Esophagus (tissue), 2 donors: ENCODE results near the gene PHC2. TPM values are rescaled to one million over a fixed set of nuclear protein-coding genes. Genes with fewer than 3 reads are reported as not detected.

Experiments
- H3K27ac ChIP-seq, 2 donors: one replicate each; pipeline ENCODE4 v1.5.1; 2013; ENCODE audit warnings: low read depth in 2 of 2, mild to moderate bottlenecking in 2 of 2, inconsistent platforms in 1 of 2, low read length in 1 of 2, moderate library complexity in 1 of 2
- H3K27me3 ChIP-seq, 2 donors: one replicate each; pipeline ENCODE4 v1.6.1; 2013; ENCODE audit warnings: low read length in 2 of 2, control low read depth in 1 of 2, mild to moderate bottlenecking in 1 of 2; ENCODE audit not compliant: insufficient read depth in 2 of 2, control insufficient read depth in 1 of 2
- H3K36me3 ChIP-seq, 2 donors: one replicate each; pipeline ENCODE4 v1.6.1; 2013; ENCODE audit warnings: low read length in 1 of 2; ENCODE audit not compliant: control insufficient read depth in 2 of 2, insufficient read depth in 2 of 2
- H3K4me1 ChIP-seq, 2 donors: one replicate each; pipeline ENCODE4 v1.6.1; 2013; ENCODE audit warnings: low read length in 1 of 2; ENCODE audit not compliant: control insufficient read depth in 2 of 2, insufficient read depth in 2 of 2
- H3K4me3 ChIP-seq, 2 donors: one replicate each; pipeline ENCODE4 v1.5.1; 2013; ENCODE audit warnings: low read length in 2 of 2, mild to moderate bottlenecking in 2 of 2, low read depth in 1 of 2, moderate library complexity in 1 of 2
- H3K9me3 ChIP-seq, 2 donors: one replicate each; pipeline ENCODE4 v1.6.1; 2013; ENCODE audit warnings: mild to moderate bottlenecking in 2 of 2, low read depth in 1 of 2, low read length in 1 of 2, moderate library complexity in 1 of 2; ENCODE audit not compliant: control insufficient read depth in 2 of 2, insufficient read depth in 1 of 2
- WGBS, 2 donors: extraction: QIAGEN DNeasy Blood & Tissue Kit; methylation state at CpG; one replicate each; pipeline ENCODE4 v1.1.7; 2013; 5-methylcytosine and 5-hydroxymethylcytosine counted together
- polyA plus RNA-seq, 2 donors: library from polyadenylated mRNA; stranded (reverse); fragments of 200-250 nt; gene quantifications; one replicate each; pipeline ENCODE4 v1.2.3, GENCODE V29; 2013
- donor health status: healthy with polysubstance abuse.
- donor health status: Bipolar disorder and iron deficiency.

The PHC2 gene
- polyA plus RNA-seq, 2 donors = 28.0 to 46.4 TPM

DNA sequence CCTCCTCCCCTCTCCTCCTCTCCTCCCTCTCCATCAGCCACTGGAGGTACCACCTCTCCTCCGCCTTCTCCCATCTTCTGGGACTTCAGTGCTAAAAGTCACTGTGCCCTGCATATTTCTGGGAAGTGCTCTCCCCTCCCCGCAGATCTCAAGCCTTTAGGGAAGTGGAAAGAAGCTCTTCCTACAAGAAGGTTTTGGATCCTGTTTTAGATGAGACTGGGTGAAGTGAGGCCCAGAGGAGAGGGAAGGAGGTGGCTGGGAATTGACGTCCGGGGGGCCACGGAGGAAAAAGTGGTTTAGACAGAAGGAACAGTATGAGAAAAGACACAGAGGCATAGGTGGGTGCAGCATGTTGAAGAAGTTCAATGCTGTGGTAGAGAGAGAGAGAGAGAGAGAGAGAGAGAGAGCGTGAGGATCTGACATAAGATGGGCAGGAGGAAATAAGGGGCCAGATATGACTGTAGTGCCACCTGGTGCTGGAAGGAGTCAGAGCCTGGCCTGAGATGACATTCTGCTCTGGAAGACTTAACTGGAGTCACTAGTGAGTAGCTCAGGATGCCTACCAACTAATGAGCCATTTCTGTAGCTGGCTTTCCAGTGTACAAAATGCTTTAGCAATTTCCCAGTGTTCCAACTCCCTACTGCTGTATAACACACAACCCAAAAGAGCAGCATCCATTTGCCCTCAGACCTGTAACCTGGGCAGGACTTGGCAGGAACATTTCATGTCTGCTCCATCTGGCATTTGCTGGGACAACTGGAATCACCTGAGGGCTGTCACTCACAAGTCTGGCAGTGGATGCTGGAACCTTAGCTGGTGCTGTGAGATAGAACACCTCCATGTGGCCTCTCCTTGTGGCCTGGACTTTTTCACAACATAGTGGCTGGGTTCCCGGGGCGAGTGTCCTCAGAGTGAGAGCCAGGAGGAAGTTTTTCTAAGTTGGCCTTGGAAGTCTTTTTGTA is 24.9 kb upstream of the PHC2 start:
- no peaks in the 10 kb centered on the region for H3K4me1 ChIP-seq
- 47 to 48% methylated on average over 8 of the region's 8 CpGs for WGBS, 2 donors
- no peak overlapping the region for H3K4me3 ChIP-seq
- no peaks in the 10 kb centered on the region for H3K27me3 ChIP-seq
- H3K27ac ChIP-seq = peak overlapping the region in 1 of 2 donors; percentile 37
- H3K9me3 ChIP-seq = no peaks in the 10 kb centered on the region
- H3K36me3 ChIP-seq = no peaks in the 10 kb centered on the region

DNA sequence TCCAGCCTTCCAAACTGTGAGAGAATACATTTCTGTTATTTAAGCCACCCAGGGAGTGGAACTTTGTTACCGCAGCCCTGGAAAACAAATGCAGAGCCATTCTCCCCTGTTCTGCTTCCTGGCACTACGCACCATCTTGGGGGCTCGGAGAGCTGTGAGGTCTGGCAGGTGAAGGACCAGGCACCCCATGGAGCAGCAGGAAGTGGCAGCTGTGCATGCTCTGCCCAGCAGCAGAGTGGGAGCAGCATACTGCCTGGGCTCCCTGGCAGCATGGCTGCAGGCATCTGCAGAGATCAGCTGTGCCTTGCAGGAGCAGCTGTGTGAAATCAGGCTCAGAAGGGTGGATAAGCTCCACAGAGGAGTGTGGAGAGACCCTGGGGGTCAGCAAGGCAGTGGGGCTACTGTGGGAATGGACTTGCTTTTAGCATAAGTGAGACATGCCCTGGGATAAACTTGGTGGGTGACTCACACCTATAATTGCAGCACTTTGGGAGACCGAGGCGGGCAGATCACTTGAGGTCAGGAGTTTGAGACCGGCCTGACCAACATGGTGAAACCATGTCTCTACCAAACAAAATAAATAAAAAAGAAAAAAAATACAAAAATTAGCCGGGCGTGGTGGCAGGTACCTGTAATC is 23.9 kb upstream of the PHC2 start:
- H3K4me1 ChIP-seq = no peaks in the 10 kb centered on the region
- H3K27me3 ChIP-seq = no peaks in the 10 kb centered on the region
- 89 to 94% methylated on average over 8 of the region's 8 CpGs for WGBS, 2 donors
- no peaks in the 10 kb centered on the region for H3K9me3 ChIP-seq
- H3K27ac ChIP-seq = no peak overlapping the region
- H3K36me3 ChIP-seq = no peaks in the 10 kb centered on the region
- H3K4me3 ChIP-seq = no peak overlapping the region

GRCh38 chr1:33446590-33446989 is 15.7 kb upstream of the PHC2 start:
- WGBS, 2 donors = 85 to 89% methylated on average over 3 of the region's 3 CpGs
- H3K27ac ChIP-seq = no peak overlapping the region
- H3K4me3 ChIP-seq = no peak overlapping the region
- H3K4me1 ChIP-seq = no peaks in the 10 kb centered on the region
- no peaks in the 10 kb centered on the region for H3K36me3 ChIP-seq
- no peaks in the 10 kb centered on the region for H3K27me3 ChIP-seq
- no peaks in the 10 kb centered on the region for H3K9me3 ChIP-seq

GRCh38 chr1:33445108-33445507 is 14.2 kb upstream of the PHC2 start:
- 81 to 83% methylated on average over 6 of the region's 6 CpGs for WGBS, 2 donors
- Histone ChIP-seq H3K27ac (no peak overlapping the region), H3K36me3 (no peaks in the 10 kb centered on the region), H3K27me3 (no peaks in the 10 kb centered on the region), H3K4me1 (no peaks in the 10 kb centered on the region), H3K4me3 (no peak overlapping the region), H3K9me3 (no peaks in the 10 kb centered on the region)

GRCh38 chr1:33443705-33444180 is 12.8 kb upstream of the PHC2 start:
- Histone ChIP-seq H3K27ac (no peak overlapping the region), H3K9me3 (no peaks in the 10 kb centered on the region), H3K27me3 (no peaks in the 10 kb centered on the region), H3K36me3 (no peaks in the 10 kb centered on the region), H3K4me1 (no peaks in the 10 kb centered on the region), H3K4me3 (no peak overlapping the region)
- whole genome bisulfite sequencing, 2 donors = 62 to 69% methylated on average over 6 of the region's 6 CpGs

- no peaks in the 10 kb centered on the region for H3K36me3 ChIP-seq
- 38 to 47% methylated on average over 4 of the region's 4 CpGs for WGBS, 2 donors
- H3K27ac ChIP-seq = no peak overlapping the region
- H3K4me3 ChIP-seq = no peak overlapping the region
- no peaks in the 10 kb centered on the region for H3K9me3 ChIP-seq
- no peaks in the 10 kb centered on the region for H3K27me3 ChIP-seq
- no peaks in the 10 kb centered on the region for H3K4me1 ChIP-seq
These were observed 12.3 kb upstream of the PHC2 start for GRCh38 chr1:33443080-33443704.

- WGBS, 2 donors = 71 to 88% methylated on average over 1 of the region's 1 CpG
- no peaks in the 10 kb centered on the region for H3K4me1 ChIP-seq
- no peaks in the 10 kb centered on the region for H3K9me3 ChIP-seq
- no peaks in the 10 kb centered on the region for H3K36me3 ChIP-seq
- no peaks in the 10 kb centered on the region for H3K27me3 ChIP-seq
- H3K27ac ChIP-seq = no peak overlapping the region
- H3K4me3 ChIP-seq = no peak overlapping the region
These were observed 11.2 kb upstream of the PHC2 start for GRCh38 chr1:33442141-33442540.

DNA sequence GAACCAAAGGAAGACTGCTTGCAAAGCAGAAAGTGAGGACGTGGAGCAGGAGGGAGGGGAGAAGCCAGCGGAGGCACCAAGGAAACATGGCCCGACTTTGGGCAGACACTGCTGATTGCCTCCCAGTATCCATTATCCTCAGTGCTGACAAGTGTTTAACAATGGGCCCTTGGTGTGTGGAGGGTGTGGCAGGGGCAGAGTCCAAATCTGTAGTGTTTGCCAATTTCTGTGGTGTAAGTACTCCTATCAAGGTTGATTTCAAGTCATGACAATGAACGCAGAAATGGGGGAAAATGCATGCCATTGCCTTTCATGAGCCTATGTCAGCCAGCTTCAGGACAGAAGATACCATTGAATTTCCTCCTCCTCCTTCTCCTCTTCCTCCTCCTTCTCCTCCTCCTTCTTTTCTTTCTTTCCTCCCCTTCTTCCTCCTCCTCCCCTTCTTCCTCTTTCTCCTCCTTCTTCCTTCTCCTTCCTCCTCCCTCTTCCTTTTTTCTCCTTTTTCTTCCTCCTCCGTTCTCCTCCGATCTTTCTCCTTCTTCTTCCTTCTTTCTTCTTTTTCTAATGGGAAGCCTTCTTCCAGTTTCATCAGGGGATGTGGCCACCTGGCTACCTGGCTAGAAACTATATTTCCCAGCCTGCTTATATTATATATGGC is 10.3 kb upstream of the PHC2 start:
- Histone ChIP-seq H3K36me3 (no peaks in the 10 kb centered on the region), H3K27ac (no peak overlapping the region), H3K9me3 (no peaks in the 10 kb centered on the region), H3K4me1 (no peaks in the 10 kb centered on the region), H3K4me3 (no peak overlapping the region), H3K27me3 (no peaks in the 10 kb centered on the region)
- WGBS, 2 donors = 74 to 89% methylated on average over 6 of the region's 6 CpGs

DNA sequence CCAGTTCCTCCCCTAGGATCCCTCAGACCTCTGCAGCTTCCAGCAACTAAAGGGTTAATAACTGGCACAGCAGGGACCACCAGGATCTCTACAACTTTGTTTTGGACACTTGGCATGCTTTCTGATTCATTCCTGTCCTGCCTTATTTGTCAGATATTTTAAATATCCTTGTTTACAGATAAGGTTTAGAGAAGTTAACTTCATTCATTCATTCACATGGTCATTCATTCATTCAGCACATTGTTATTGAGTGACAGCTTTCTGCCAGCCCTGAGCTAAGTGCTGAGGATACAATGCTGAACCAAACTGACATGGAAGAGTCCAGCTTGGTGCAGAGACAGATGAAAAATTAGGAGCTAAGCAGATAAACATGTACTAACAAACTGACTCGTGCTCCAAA is 8.8 kb upstream of the PHC2 start:
- Histone ChIP-seq H3K27ac (no peak overlapping the region), H3K4me3 (no peak overlapping the region), H3K36me3 (no peaks in the 10 kb centered on the region), H3K9me3 (no peaks in the 10 kb centered on the region), H3K4me1 (no peaks in the 10 kb centered on the region), H3K27me3 (no peaks in the 10 kb centered on the region)
- WGBS, 2 donors = 26 to 34% methylated on average over 1 of the region's 1 CpG
